K562 (cell line): ENCODE data around the gene CEACAM18. TPM values are rescaled to one million over a fixed set of nuclear protein-coding genes. Genes with fewer than 3 reads are reported as not detected.

ENCODE experiments used
- BCOR ChIP-seq: fragments of 450-650 bp; IDR thresholded peaks from 2 replicates; pipeline ENCODE4 v1.6.1; 2016
- BMI1 ChIP-seq: fragments of 150-350 bp; IDR thresholded peaks from 2 replicates; pipeline ENCODE4 v1.6.1; 2014; ENCODE audit warnings: low read length
- DMBX1 ChIP-seq: fragments of 250-450 bp; sonication (Bioruptor Pico); IDR thresholded peaks from 2 replicates; pipeline ENCODE4 v1.8.0; 2022; ENCODE audit warnings: inconsistent platforms, mild to moderate bottlenecking, moderate library complexity, borderline replicate concordance
- HMGXB4 ChIP-seq: sonication (generic); formaldehyde crosslinking; IDR thresholded peaks from 2 replicates; pipeline ENCODE4 v1.8.1; 2023; ENCODE audit warnings: mild to moderate bottlenecking, missing genetic modification reagents
- KLF1 ChIP-seq: fragments of 450-650 bp; IDR thresholded peaks from 2 replicates; pipeline ENCODE4 v1.6.1; 2016; ENCODE audit warnings: missing genetic modification characterization, missing compliant biosample characterization
- MTA1 ChIP-seq: fragments of 450-650 bp; IDR thresholded peaks from 2 replicates; pipeline ENCODE4 v1.6.1; 2017; ENCODE audit warnings: borderline replicate concordance
- PHTF2 ChIP-seq: fragments of 250-450 bp; sonication (Bioruptor Pico); IDR thresholded peaks from 2 replicates; pipeline ENCODE4 v1.5.0; 2021; ENCODE audit warnings: mild to moderate bottlenecking
- RBM15 ChIP-seq: fragments of 200-400 bp; formaldehyde crosslinking; IDR thresholded peaks from 2 replicates; pipeline ENCODE4 v1.6.1; 2018; ENCODE audit warnings: mild to moderate bottlenecking, low read length, moderate library complexity; ENCODE audit not compliant: insufficient read depth
- SAP30 ChIP-seq: fragments of 200-600 bp; sonication (generic); IDR thresholded peaks from 2 replicates; pipeline ENCODE4 v1.6.1; 2012; ENCODE audit warnings: borderline replicate concordance, low read depth, mild to moderate bottlenecking, moderate library complexity, low read length, control low read depth, inconsistent platforms; ENCODE audit not compliant: insufficient read depth, poor library complexity, severe bottlenecking
- SIRT6 ChIP-seq: IDR thresholded peaks from one replicate; pipeline ENCODE4 v1.6.1; 2012; ENCODE audit warnings: low read depth, mild to moderate bottlenecking, control low read depth, inconsistent platforms, low read length, moderate library complexity
- XRCC5 ChIP-seq: fragments of 200-400 bp; formaldehyde crosslinking; IDR thresholded peaks from 2 replicates; pipeline ENCODE4 v1.6.1; 2017; ENCODE audit warnings: low read depth, mild to moderate bottlenecking, low read length
- YY1 ChIP-seq, 3 experiments: IDR thresholded peaks; 2 replicates each; pipeline ENCODE4 v1.6.1; 2011; ENCODE audit warnings: low read length in 2 of 3, mild to moderate bottlenecking in 2 of 3, moderate library complexity in 2 of 3, borderline replicate concordance in 1 of 3, control low read depth in 1 of 3, low read depth in 1 of 3; ENCODE audit not compliant: insufficient read depth in 3 of 3, insufficient replicate concordance in 2 of 3, control insufficient read depth in 1 of 3, insufficient read length in 1 of 3; ENCODE audit errors: extremely low read depth in 1 of 3
- ZBTB40 ChIP-seq, 2 experiments: fragments of 450-650 bp in 1 of 2; sonication (generic) in 1 of 2; formaldehyde crosslinking in 1 of 2; IDR thresholded peaks; 2 replicates each; pipeline versions ENCODE4 v1.7.1 to v1.9.0; 2016 to 2022; ENCODE audit warnings: inconsistent platforms in 1 of 2, mild to moderate bottlenecking in 1 of 2, missing genetic modification reagents in 1 of 2
- ZNF165 ChIP-seq: fragments of 250-450 bp; sonication (Bioruptor Pico); IDR thresholded peaks from 2 replicates; pipeline ENCODE4 v1.4.0; 2020; ENCODE audit warnings: borderline replicate concordance
- ZNF77 ChIP-seq: fragments of 250-450 bp; sonication (Bioruptor Pico); IDR thresholded peaks from 2 replicates; pipeline ENCODE4 v1.5.0; 2020
- polyA plus RNA-seq, 8 experiments: library from polyadenylated mRNA; depleted of rRNA in 4 of 8; stranded (reverse) in 5 of 8; unstranded in 3 of 8; fragments of >200 nt; fragmentation: Nextera tagmentation in 2 of 8; fragmentation: Illumina TruSeq in 1 of 8; extraction: Ambion mirVana in 2 of 8; extraction: Trizol in 1 of 8; gene quantifications; 2 replicates each; pipeline versions ENCODE4 v1.2.1 to v1.2.3, GENCODE V29; 2011 to 2014; ENCODE audit warnings: inconsistent platforms in 1 of 8, missing spikeins in 1 of 8
- total RNA-seq, 7 experiments: library from RNA; depleted of rRNA in 6 of 7; stranded (reverse); fragments of >200 nt in 6 of 7; fragmentation: Illumina TruSeq in 2 of 7; extraction: Trizol in 2 of 7; gene quantifications; 2 replicates each; pipeline versions ENCODE4 v1.2.1 to v1.2.3, GENCODE V29; 2011 to 2021; ENCODE audit warnings: low replicate concordance in 1 of 7

The CEACAM18 gene
- total and polyA plus RNA-seq, 9 of the 15 experiments (the other 6 are each of a cell fraction or from before 2014, with no cell fraction given), result 0.08 to 0.24 (median 0.15) TPM; not detected in 3

DNA sequence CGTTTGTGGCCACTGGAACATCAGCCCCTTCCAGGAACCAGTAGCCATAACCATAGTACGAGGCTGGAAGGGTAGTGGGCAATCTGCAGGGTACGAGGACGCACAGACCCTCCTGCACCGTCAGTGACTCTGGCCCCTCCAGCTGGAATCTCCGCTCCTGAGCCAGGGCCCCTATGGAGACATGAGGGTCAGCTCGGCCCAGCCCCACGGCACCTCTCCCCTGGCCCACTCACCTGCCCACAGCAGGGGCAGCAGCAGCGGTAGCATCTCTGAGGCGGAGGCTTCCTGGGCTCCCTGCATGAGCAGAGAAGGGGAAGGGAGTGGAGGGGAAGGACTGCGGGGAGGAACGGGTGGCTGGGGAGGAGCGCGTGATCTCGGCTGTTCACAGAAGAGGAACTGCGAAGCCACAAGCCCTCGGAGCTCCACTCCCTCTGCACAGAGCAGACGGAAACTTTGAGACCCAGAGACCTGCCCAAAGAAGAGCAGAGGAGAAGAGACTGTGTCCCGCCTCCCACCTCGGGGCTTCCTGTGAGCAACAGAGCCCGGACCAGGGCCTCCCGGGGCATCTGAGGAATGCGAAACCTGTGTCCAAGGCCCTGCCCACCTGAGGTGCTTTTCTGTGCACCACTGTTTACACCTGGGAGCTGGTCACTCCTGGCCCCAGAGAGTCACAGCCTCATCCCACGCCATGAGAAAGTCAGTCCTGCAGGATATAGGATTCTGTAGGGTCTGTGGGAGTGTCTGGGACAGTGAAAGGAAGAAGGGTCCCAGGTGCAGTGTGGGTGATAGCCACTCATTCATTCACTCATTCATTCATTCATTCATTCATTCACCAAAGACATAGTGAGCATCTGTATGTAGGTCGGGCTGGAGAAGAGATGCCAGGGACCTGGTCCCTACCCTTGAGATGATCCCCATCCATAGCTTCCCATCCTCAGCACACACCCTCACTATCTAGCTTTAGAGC lies 53.3 kb downstream of the CEACAM18 start, which contains the start of gene SIGLEC6 (continued):
- no peak for TF ChIP-seq ZBTB40 (IDR thresholded peaks at IDR 0.05)
- TF ChIP-seq ZBTB40 (CRISPR knock-in tag; IDR thresholded peaks at IDR 0.05), result no peak
- TF ChIP-seq MTA1, result no peak; the same call in 1 of the 2 replicates
- TF ChIP-seq DMBX1 (CRISPR knock-in tag), result peak; percentile 62; the same call in 1 of the 2 replicates
- no peak for TF ChIP-seq SIRT6
- no peak for TF ChIP-seq ZNF77 (CRISPR knock-in tag)
- TF ChIP-seq KLF1 (tag), result no peak
- TF ChIP-seq PHTF2 (CRISPR knock-in tag), result no peak
- no peak for TF ChIP-seq RBM15
- no peak for TF ChIP-seq YY1 (IDR thresholded peaks at IDR 0.05; ENCODE audit: borderline replicate concordance in 1 of 3, control insufficient read depth in 1 of 3, extremely low read depth in 1 of 3, insufficient read depth in 3 of 3, insufficient read length in 1 of 3, insufficient replicate concordance in 2 of 3, low read depth in 1 of 3, low read length in 2 of 3)
- TF ChIP-seq XRCC5, result 0 out of 2 replicates have a peak, but pooled peaks have one; percentile 26
- no peak for TF ChIP-seq HMGXB4
- TF ChIP-seq BCOR, result no peak
- no peak for TF ChIP-seq BMI1
- TF ChIP-seq ZNF165 (CRISPR knock-in tag), result no peak
- no peak for TF ChIP-seq SAP30
